Measurements from ENCODE around the gene MYH15.

MYH15 gene

GRCh38 chr3:108410531-108410984, 99.8 kb downstream of the MYH15 start:
- no peak for DNase-seq

GRCh38 chr3:108409800-108410178, 100.6 kb downstream of the MYH15 start:
- DNase-seq: no peak

GRCh38 chr3:108408883-108409799, 101.3 kb downstream of the MYH15 start:
- DNase-seq: no peak

- no peak for DNase-seq
Measured at GRCh38 chr3:108407886-108408285, 102.5 kb downstream of the MYH15 start.

- DNase-seq: no peak
Measured at GRCh38 chr3:108406661-108407206, 103.7 kb downstream of the MYH15 start.

- no peak for DNase-seq
Measured at GRCh38 chr3:108406063-108406660, 104.2 kb downstream of the MYH15 start.

GRCh38 chr3:108404368-108404767, 106.0 kb downstream of the MYH15 start:
- DNase-seq: no peak

GRCh38 chr3:108403686-108404345, 106.6 kb downstream of the MYH15 start:
- DNase-seq: no peak

GRCh38 chr3:108403198-108403597, 107.2 kb downstream of the MYH15 start:
- DNase-seq: no peak

GRCh38 chr3:108401836-108402235, 108.6 kb downstream of the MYH15 start:
- DNase-seq: no peak

- no peak for DNase-seq
Measured at GRCh38 chr3:108398510-108398909, 111.9 kb downstream of the MYH15 start.

GRCh38 chr3:108396336-108396735, 114.1 kb downstream of the MYH15 start:
- DNase-seq: no peak

GRCh38 chr3:108394563-108394962, 115.8 kb downstream of the MYH15 start:
- no peak for DNase-seq

- DNase-seq: no peak
Measured at GRCh38 chr3:108394016-108394415, 116.4 kb downstream of the MYH15 start.

GRCh38 chr3:108393128-108393900, 117.1 kb downstream of the MYH15 start:
- no peak for DNase-seq

- DNase-seq: no peak
Measured at GRCh38 chr3:108391917-108392593, 118.3 kb downstream of the MYH15 start.

- DNase-seq: no peak
Measured at GRCh38 chr3:108389372-108389771, 121.0 kb downstream of the MYH15 start.

- no peak for DNase-seq
Measured at GRCh38 chr3:108388136-108389132, 122.0 kb downstream of the MYH15 start.

GRCh38 chr3:108387063-108387462, 123.3 kb downstream of the MYH15 start:
- no peak for DNase-seq

- no peak for DNase-seq
Measured at GRCh38 chr3:108383306-108383705, 127.1 kb downstream of the MYH15 start.

Measured in activated CD8-positive, alpha-beta memory T cell treated with anti-CD3 and anti-CD28 coated beads, Interleukin-2, amount 50 U/mL, for 48 hours (primary cell).